Measurements from ENCODE around the gene TNNI3. TPM values are rescaled to one million over a fixed set of nuclear protein-coding genes. Genes with fewer than 3 reads are reported as not detected.
"Not testable (repeated sequence)": the region's sequence is repeated elsewhere in the genome, so short reads cannot be mapped to it uniquely, and the experiment has no call there.

Gene TNNI3
- total RNA-seq, 1 experiment from 2014 or later, result 0.48 TPM

- peak; percentile 62 for DNase-seq (ENCODE audit: low read depth)
Observed at GRCh38 chr19:55113570-55114039, 43.9 kb downstream of the TNNI3 start.

- no peak for DNase-seq (ENCODE audit: low read depth)
Observed at GRCh38 chr19:55112777-55113569, 44.6 kb downstream of the TNNI3 start.

GRCh38 chr19:55112246-55112776 lies 45.2 kb downstream of the TNNI3 start:
- no peak for DNase-seq (ENCODE audit: low read depth)

GRCh38 chr19:55111238-55111831 lies 46.2 kb downstream of the TNNI3 start:
- DNase-seq (ENCODE audit: low read depth), result no peak

- DNase-seq (ENCODE audit: low read depth), result no peak
Observed at GRCh38 chr19:55109527-55110291, 47.8 kb downstream of the TNNI3 start.

GRCh38 chr19:55107252-55107651 lies 50.3 kb downstream of the TNNI3 start:
- not testable (repeated sequence) for DNase-seq (ENCODE audit: low read depth)

GRCh38 chr19:55106591-55106990 lies 50.9 kb downstream of the TNNI3 start:
- no peak for DNase-seq (ENCODE audit: low read depth)

GRCh38 chr19:55105237-55105636 lies 52.3 kb downstream of the TNNI3 start:
- DNase-seq (ENCODE audit: low read depth), result no peak

- DNase-seq (ENCODE audit: low read depth), result no peak
Observed at GRCh38 chr19:55103190-55103589, 54.3 kb downstream of the TNNI3 start.

Other genes with a start within 250 kb of the TNNI3 start
- not detected in 2 replicates for gene NLRP7, start 210.2 kb downstream of the TNNI3 start, total RNA-seq (2014; rRNA removed; shearing (Covaris generic))
- gene NLRP2, start 191.4 kb downstream of the TNNI3 start, total RNA-seq (2014; rRNA removed; shearing (Covaris generic)), result 0.12 and 0.20 TPM in 2 replicates
- gene GP6, start 119.5 kb downstream of the TNNI3 start, total RNA-seq (2014; rRNA removed; shearing (Covaris generic)), result not detected in 2 replicates
- 5.2 and 7.3 TPM in 2 replicates for gene RDH13, start 94.6 kb downstream of the TNNI3 start, total RNA-seq (2014; rRNA removed; shearing (Covaris generic))
- 8.5 and 12.3 TPM in 2 replicates for gene EPS8L1, start 81.9 kb downstream of the TNNI3 start, total RNA-seq (2014; rRNA removed; shearing (Covaris generic))
- gene PPP1R12C, start 40.1 kb downstream of the TNNI3 start, total RNA-seq (2014; rRNA removed; shearing (Covaris generic)), result 22.3 and 31.0 TPM in 2 replicates
- 32.5 and 42.4 TPM in 2 replicates for gene TNNT1, start 8.5 kb downstream of the TNNI3 start, total RNA-seq (2014; rRNA removed; shearing (Covaris generic))
- gene DNAAF3, start 8.9 kb upstream of the TNNI3 start, total RNA-seq (2014; rRNA removed; shearing (Covaris generic)), result 1.4 and 1.6 TPM in 2 replicates
- 0.10 and 0.36 TPM in 2 replicates for gene SYT5, start 22.6 kb upstream of the TNNI3 start, total RNA-seq (2014; rRNA removed; shearing (Covaris generic))
- gene PTPRH, start 51.8 kb upstream of the TNNI3 start, total RNA-seq (2014; rRNA removed; shearing (Covaris generic)), result 5.4 and 6.0 TPM in 2 replicates
- gene TMEM86B, start 71.0 kb upstream of the TNNI3 start, total RNA-seq (2014; rRNA removed; shearing (Covaris generic)), result 0.20 and 0.60 TPM in 2 replicates
- gene PPP6R1, start 101.3 kb upstream of the TNNI3 start, total RNA-seq (2014; rRNA removed; shearing (Covaris generic)), result 19.7 and 28.0 TPM in 2 replicates
- 35.1 and 57.0 TPM in 2 replicates for gene HSPBP1, start 122.4 kb upstream of the TNNI3 start, total RNA-seq (2014; rRNA removed; shearing (Covaris generic))
- 1.1 and 1.2 TPM in 2 replicates for gene BRSK1, start 126.3 kb upstream of the TNNI3 start, total RNA-seq (2014; rRNA removed; shearing (Covaris generic))
- gene TMEM150B, start 167.6 kb upstream of the TNNI3 start, total RNA-seq (2014; rRNA removed; shearing (Covaris generic)), result not detected in 2 replicates
- 4.1 and 5.6 TPM in 2 replicates for gene KMT5C, start 182.1 kb upstream of the TNNI3 start, total RNA-seq (2014; rRNA removed; shearing (Covaris generic))
- gene COX6B2, start 197.0 kb upstream of the TNNI3 start, total RNA-seq (2014; rRNA removed; shearing (Covaris generic)), result 0.10 TPM in 1 of 2 replicates, not detected in the other
- gene GARIN5B, start 205.5 kb upstream of the TNNI3 start, total RNA-seq (2014; rRNA removed; shearing (Covaris generic)), result not detected in 2 replicates
- gene IL11, start 212.7 kb upstream of the TNNI3 start, total RNA-seq (2014; rRNA removed; shearing (Covaris generic)), result 5.6 and 8.4 TPM in 2 replicates
- gene TMEM190, start 219.1 kb upstream of the TNNI3 start, total RNA-seq (2014; rRNA removed; shearing (Covaris generic)), result not detected in 2 replicates
- gene TMEM238, start 226.6 kb upstream of the TNNI3 start, total RNA-seq (2014; rRNA removed; shearing (Covaris generic)), result not detected in 2 replicates
- 457 and 492 TPM in 2 replicates for gene RPL28, start 228.2 kb upstream of the TNNI3 start, total RNA-seq (2014; rRNA removed; shearing (Covaris generic))

All from RPMI7951 (cell line).